Loucy (cell line): ENCODE results near the gene CPA1.

ENCODE experiments used
- H2AFZ ChIP-seq: fragments of 200-600 bp; sonication (generic); 2 replicates; pipeline ENCODE4 v1.6.0; 2016; ENCODE audit warnings: antibody characterized with exemption, mild to moderate bottlenecking, low read length, moderate library complexity
- H3F3A ChIP-seq: fragments of 200-600 bp; 2 replicates; pipeline ENCODE4 v1.6.0; 2016; ENCODE audit warnings: antibody characterized with exemption, low read depth, mild to moderate bottlenecking
- H3K27me3 ChIP-seq: fragments of 200-600 bp; sonication (generic); 2 replicates; pipeline ENCODE4 v1.6.1; 2014; ENCODE audit warnings: low read length, mild to moderate bottlenecking; ENCODE audit not compliant: insufficient read depth, poor library complexity, severe bottlenecking
- H3K36me3 ChIP-seq: fragments of 200-600 bp; sonication (generic); 2 replicates; pipeline ENCODE4 v1.6.1; 2016; ENCODE audit warnings: low read length; ENCODE audit not compliant: insufficient read depth
- H3K4me1 ChIP-seq: fragments of 200-600 bp; sonication (generic); 2 replicates; pipeline ENCODE4 v1.5.1; 2014; ENCODE audit warnings: low read length, mild to moderate bottlenecking; ENCODE audit not compliant: insufficient read depth, poor library complexity, severe bottlenecking
- H3K4me2 ChIP-seq: fragments of 200-600 bp; sonication (generic); 2 replicates; pipeline ENCODE4 v1.6.0; 2014; ENCODE audit warnings: antibody characterized with exemption, low read length, low read depth, mild to moderate bottlenecking; ENCODE audit not compliant: poor library complexity, severe bottlenecking
- H3K4me3 ChIP-seq: fragments of 200-600 bp; sonication (generic); 2 replicates; pipeline ENCODE4 v1.5.1; 2014; ENCODE audit warnings: low read length, mild to moderate bottlenecking, mixed read lengths; ENCODE audit not compliant: poor library complexity, severe bottlenecking
- H3K79me2 ChIP-seq: fragments of 200-600 bp; sonication (generic); 2 replicates; pipeline ENCODE4 v1.6.1; 2014; ENCODE audit warnings: low read length; ENCODE audit not compliant: insufficient read depth
- H3K9ac ChIP-seq: fragments of 200-600 bp; sonication (generic); 2 replicates; pipeline ENCODE4 v1.6.0; 2014; ENCODE audit warnings: mild to moderate bottlenecking, low read depth, low read length, moderate library complexity; ENCODE audit not compliant: poor library complexity, severe bottlenecking
- H3K9me2 ChIP-seq: fragments of 200-600 bp; sonication (generic); replicated peaks from 2 replicates; pipeline ENCODE4 v1.6.1; 2016; ENCODE audit warnings: low read depth, low read length, mixed read lengths
- H3K9me3 ChIP-seq: fragments of 200-600 bp; sonication (generic); 2 replicates; pipeline ENCODE4 v1.6.1; 2014; ENCODE audit warnings: mild to moderate bottlenecking, antibody characterized with exemption, low read length, low read depth; ENCODE audit not compliant: insufficient read depth
- H4K20me1 ChIP-seq: fragments of 200-600 bp; sonication (generic); 2 replicates; pipeline ENCODE4 v1.6.0; 2014; ENCODE audit warnings: antibody characterized with exemption, low read length, mild to moderate bottlenecking; ENCODE audit not compliant: insufficient read depth, poor library complexity, severe bottlenecking
- EZH2phosphoT487 ChIP-seq: fragments of 200-600 bp; IDR thresholded peaks from 2 replicates; pipeline ENCODE4 v1.6.1; 2018; ENCODE audit warnings: antibody characterized with exemption, mild to moderate bottlenecking, moderate library complexity, borderline replicate concordance
- TF ChIP-seq, protein P1 (sequence below): fragments of 200-600 bp; sonication (generic); conservative IDR thresholded peaks from 2 replicates; pipeline ENCODE4 v1.5.1; 2014; ENCODE audit warnings: mild to moderate bottlenecking, antibody characterized with exemption, low read length

The CPA1 gene

GRCh38 chr7:130362251-130362816 is 18.0 kb upstream of the CPA1 start:
- Histone ChIP-seq H3K9me2 (no peaks in the 10 kb centered on the region), H2AFZ (no peak overlapping the region), H3K79me2 (no peaks in the 10 kb centered on the region), H3F3A (no peaks in the 10 kb centered on the region), H3K27me3 (no peaks in the 10 kb centered on the region), H3K4me1 (peaks cover 8% of the 10 kb centered on the region), H3K4me3 (no peak overlapping the region), H3K9ac (no peak overlapping the region), H3K9me3 (no peaks in the 10 kb centered on the region), H4K20me1 (no peaks in the 10 kb centered on the region), H3K36me3 (no peaks in the 10 kb centered on the region), H3K4me2 (no peak overlapping the region)
- TF ChIP-seq, protein P1, sequence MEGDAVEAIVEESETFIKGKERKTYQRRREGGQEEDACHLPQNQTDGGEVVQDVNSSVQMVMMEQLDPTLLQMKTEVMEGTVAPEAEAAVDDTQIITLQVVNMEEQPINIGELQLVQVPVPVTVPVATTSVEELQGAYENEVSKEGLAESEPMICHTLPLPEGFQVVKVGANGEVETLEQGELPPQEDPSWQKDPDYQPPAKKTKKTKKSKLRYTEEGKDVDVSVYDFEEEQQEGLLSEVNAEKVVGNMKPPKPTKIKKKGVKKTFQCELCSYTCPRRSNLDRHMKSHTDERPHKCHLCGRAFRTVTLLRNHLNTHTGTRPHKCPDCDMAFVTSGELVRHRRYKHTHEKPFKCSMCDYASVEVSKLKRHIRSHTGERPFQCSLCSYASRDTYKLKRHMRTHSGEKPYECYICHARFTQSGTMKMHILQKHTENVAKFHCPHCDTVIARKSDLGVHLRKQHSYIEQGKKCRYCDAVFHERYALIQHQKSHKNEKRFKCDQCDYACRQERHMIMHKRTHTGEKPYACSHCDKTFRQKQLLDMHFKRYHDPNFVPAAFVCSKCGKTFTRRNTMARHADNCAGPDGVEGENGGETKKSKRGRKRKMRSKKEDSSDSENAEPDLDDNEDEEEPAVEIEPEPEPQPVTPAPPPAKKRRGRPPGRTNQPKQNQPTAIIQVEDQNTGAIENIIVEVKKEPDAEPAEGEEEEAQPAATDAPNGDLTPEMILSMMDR, result no peak
- TF ChIP-seq EZH2phosphoT487, result no peak

DNA sequence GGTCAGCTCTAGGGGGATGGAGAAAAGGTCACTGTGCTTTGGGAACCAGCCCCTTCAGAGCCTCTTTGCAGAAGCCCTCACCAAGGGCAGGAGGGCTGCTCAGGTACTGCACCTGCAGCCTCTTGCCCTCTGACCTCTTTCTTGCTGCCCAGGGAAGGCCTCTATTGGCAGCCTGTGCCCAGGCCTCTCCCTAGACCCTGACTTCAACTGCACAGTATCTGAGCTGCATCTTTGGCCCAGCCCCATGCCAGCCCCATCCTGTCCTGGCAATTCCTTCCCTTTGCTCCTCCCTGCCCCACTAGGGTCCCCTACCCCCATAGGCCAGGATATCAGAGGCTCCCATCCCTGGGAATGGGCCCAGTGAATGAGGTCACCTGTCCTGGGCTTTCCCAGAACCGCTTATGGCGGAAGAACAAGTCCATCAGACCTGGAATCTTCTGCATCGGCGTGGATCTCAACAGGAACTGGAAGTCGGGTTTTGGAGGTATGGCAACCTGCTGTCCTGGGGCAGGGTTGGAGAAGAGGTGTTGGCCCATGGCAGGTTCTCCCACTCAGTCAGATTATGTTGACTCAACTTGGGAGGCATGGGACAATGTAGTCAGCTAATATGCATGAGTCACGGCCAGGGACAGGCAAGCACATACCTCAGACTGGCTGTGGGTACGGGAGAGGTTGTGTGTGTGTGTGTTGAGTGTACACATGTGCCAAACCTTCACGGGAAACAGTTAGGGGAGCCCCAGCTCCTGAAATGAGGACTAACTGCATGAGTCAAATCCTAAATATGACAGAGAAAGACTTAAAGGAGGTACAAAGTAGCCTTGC is 17.1 kb upstream of the CPA1 start:
- Histone ChIP-seq H4K20me1 (no peaks in the 10 kb centered on the region), H3F3A (no peaks in the 10 kb centered on the region), H3K9me2 (no peaks in the 10 kb centered on the region), H3K4me1 (peaks cover 17% of the 10 kb centered on the region), H3K9me3 (no peaks in the 10 kb centered on the region), H3K79me2 (no peaks in the 10 kb centered on the region), H2AFZ (no peak overlapping the region), H3K9ac (no peak overlapping the region), H3K4me3 (no peak overlapping the region), H3K4me2 (no peak overlapping the region), H3K36me3 (no peaks in the 10 kb centered on the region), H3K27me3 (no peaks in the 10 kb centered on the region)
- no peak for TF ChIP-seq EZH2phosphoT487
- TF ChIP-seq, protein P1, result no peak

- Histone ChIP-seq H4K20me1 (no peaks in the 10 kb centered on the region), H2AFZ (no peak overlapping the region), H3K9me3 (no peaks in the 10 kb centered on the region), H3K36me3 (no peaks in the 10 kb centered on the region), H3K27me3 (no peaks in the 10 kb centered on the region), H3K4me2 (no peak overlapping the region), H3K4me1 (peaks cover 29% of the 10 kb centered on the region), H3F3A (no peaks in the 10 kb centered on the region), H3K79me2 (no peaks in the 10 kb centered on the region), H3K9ac (no peak overlapping the region), H3K4me3 (no peak overlapping the region), H3K9me2 (no peaks in the 10 kb centered on the region)
- TF ChIP-seq, protein P1, result no peak
These were observed 15.8 kb upstream of the CPA1 start for GRCh38 chr7:130364451-130364850.
